SK-N-MC (cell line): ENCODE measurements around the gene RTN1.

Experiments used
- EZH2 ChIP-seq: fragments of 200-600 bp; sonication (generic); IDR thresholded peaks from one replicate; pipeline ENCODE4 v1.6.1; 2017; ENCODE audit warnings: antibody characterized with exemption
- FOXP2 ChIP-seq: optimal IDR thresholded peaks from 2 replicates; pipeline ENCODE3; 2011; ENCODE audit warnings: mild to moderate bottlenecking, moderate library complexity; ENCODE audit not compliant: insufficient read depth; ENCODE audit errors: extremely low read length, control extremely low read depth
- POLR2AphosphoS5 ChIP-seq: IDR thresholded peaks from 2 replicates; pipeline ENCODE4 v1.6.1; 2012; ENCODE audit warnings: mild to moderate bottlenecking, low read depth, low read length, borderline replicate concordance

DNA sequence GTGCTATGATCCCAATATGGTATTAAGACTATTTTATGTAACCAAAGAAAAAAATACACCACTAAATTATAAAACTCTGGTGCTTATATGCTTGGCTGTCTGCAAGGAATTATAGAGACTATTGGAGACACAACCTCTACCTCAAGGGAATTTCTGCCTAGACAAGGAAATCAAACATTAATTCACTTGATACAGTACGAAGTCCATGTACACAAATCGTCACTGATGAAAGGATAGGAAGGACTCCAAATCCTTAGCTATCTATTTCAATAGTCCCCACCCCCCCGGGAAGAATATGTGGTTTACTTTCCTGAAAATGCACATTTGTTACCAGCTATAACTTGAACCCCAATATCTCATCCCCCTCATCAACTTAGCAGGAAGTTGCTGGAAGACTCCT is 21.9 kb downstream of the RTN1 start:
- no peak for TF ChIP-seq POLR2AphosphoS5
- no peak for TF ChIP-seq EZH2
- TF ChIP-seq FOXP2, result no peak
